DND-41 (cell line): ENCODE results near the gene SMG6.

Source experiments
- ATAC-seq: fragments of 200-7000 bp; cut with Tn5 transposase; 3 replicates; pipeline ENCODE4 v1.9.1; 2021; ENCODE audit warnings: low read depth; ENCODE audit not compliant: insufficient read depth
- DNase-seq: peaks from one replicate; pipeline ENCODE4 v3.0.0-alpha.2; 2020
- H2AFZ ChIP-seq: 2 replicates; pipeline ENCODE4 v1.6.0; 2012; ENCODE audit warnings: low read depth, low read length
- H3K27ac ChIP-seq: 2 replicates; pipeline ENCODE4 v1.5.1; 2012; ENCODE audit warnings: low read length, inconsistent platforms
- H3K27me3 ChIP-seq: fragments of 200-600 bp; sonication (generic); 2 replicates; pipeline ENCODE4 v1.6.0; 2012; ENCODE audit warnings: low read length, mild to moderate bottlenecking, inconsistent platforms; ENCODE audit not compliant: insufficient read depth, poor library complexity
- H3K36me3 ChIP-seq: 2 replicates; pipeline ENCODE4 v1.5.1; 2012; ENCODE audit warnings: low read length, inconsistent platforms; ENCODE audit not compliant: insufficient read depth
- H3K4me1 ChIP-seq: 2 replicates; pipeline ENCODE4 v1.5.1; 2012; ENCODE audit warnings: mild to moderate bottlenecking, low read length; ENCODE audit not compliant: insufficient read depth
- H3K4me2 ChIP-seq: 2 replicates; pipeline ENCODE4 v1.6.0; 2012; ENCODE audit warnings: mild to moderate bottlenecking, moderate library complexity, low read length, inconsistent platforms; ENCODE audit not compliant: insufficient read depth
- H3K4me3 ChIP-seq, 2 experiments: fragments of 200-600 bp in 1 of 2; shearing (Covaris generic) in 1 of 2; 2 replicates each; pipeline ENCODE4 v1.5.1; 2012 to 2016; ENCODE audit warnings: inconsistent platforms in 2 of 2, low read length in 2 of 2, mild to moderate bottlenecking in 2 of 2, low read depth in 1 of 2, moderate library complexity in 1 of 2
- H3K79me2 ChIP-seq: 2 replicates; pipeline ENCODE4 v1.6.0; 2012; ENCODE audit warnings: low read length, inconsistent platforms; ENCODE audit not compliant: insufficient read depth
- H3K9ac ChIP-seq: 2 replicates; pipeline ENCODE4 v1.6.0; 2012; ENCODE audit warnings: low read depth, mild to moderate bottlenecking, inconsistent platforms, low read length, moderate library complexity
- H3K9me3 ChIP-seq: 2 replicates; pipeline ENCODE4 v1.5.1; 2012; ENCODE audit warnings: low read length, moderate library complexity, mild to moderate bottlenecking, inconsistent platforms; ENCODE audit not compliant: insufficient read depth, severe bottlenecking
- H4K20me1 ChIP-seq: 2 replicates; pipeline ENCODE4 v1.6.0; 2012; ENCODE audit warnings: low read length; ENCODE audit not compliant: insufficient read depth
- EZH2 ChIP-seq: IDR thresholded peaks from 3 replicates; pipeline ENCODE4 v1.6.1; 2012; ENCODE audit warnings: borderline replicate concordance, low read depth, mild to moderate bottlenecking, moderate library complexity, low read length, inconsistent platforms; ENCODE audit not compliant: severe bottlenecking
- TF ChIP-seq, protein P1 (sequence below): IDR thresholded peaks from 2 replicates; pipeline ENCODE4 v1.5.1; 2012; ENCODE audit warnings: borderline replicate concordance, low read length, moderate library complexity, mild to moderate bottlenecking; ENCODE audit not compliant: poor library complexity, severe bottlenecking; ENCODE audit errors: extremely low read depth

SMG6 gene

DNA sequence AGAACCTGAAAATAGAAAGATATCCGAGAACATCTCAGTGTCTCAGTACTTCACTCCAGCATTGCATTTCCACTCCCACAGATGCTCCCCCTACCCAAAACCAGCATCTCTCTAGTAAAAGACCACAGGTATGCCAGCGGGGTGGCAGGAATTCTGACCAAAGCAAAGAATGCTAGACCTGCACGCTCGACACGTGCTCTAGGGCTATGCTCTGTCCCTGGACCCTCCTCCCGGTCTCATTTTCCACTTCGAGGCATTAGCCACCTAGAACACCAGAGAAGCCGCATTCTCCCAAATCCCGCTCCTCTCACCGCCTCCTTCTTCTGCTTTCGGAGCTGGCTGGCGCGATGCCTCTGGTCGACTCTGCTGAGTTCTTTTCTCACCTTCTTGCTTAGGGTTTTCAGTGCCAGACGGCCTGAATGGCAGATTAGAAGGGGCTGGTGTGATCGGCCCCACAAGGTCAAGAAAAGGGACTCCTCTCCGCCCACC is 32.2 kb upstream of the SMG6 start:
- Histone ChIP-seq H4K20me1 (peaks cover 20% of the 10 kb centered on the region; the same call in 1 of the 2 replicates), H3K36me3 (peaks cover 51% of the 10 kb centered on the region), H3K27ac (peak overlapping the region; percentile 78), H3K9me3 (no peaks in the 10 kb centered on the region), H3K4me3 (peak overlapping the region; percentile 91 to 94), H3K4me2 (peak overlapping the region; percentile 95), H3K9ac (peak overlapping the region; percentile 90), H2AFZ (peak overlapping the region; percentile 87), H3K27me3 (no peaks in the 10 kb centered on the region), H3K4me1 (peaks cover 47% of the 10 kb centered on the region), H3K79me2 (peaks cover 73% of the 10 kb centered on the region)
- ATAC-seq (no peak), DNase-seq (no peak)
- TF ChIP-seq, protein P1, sequence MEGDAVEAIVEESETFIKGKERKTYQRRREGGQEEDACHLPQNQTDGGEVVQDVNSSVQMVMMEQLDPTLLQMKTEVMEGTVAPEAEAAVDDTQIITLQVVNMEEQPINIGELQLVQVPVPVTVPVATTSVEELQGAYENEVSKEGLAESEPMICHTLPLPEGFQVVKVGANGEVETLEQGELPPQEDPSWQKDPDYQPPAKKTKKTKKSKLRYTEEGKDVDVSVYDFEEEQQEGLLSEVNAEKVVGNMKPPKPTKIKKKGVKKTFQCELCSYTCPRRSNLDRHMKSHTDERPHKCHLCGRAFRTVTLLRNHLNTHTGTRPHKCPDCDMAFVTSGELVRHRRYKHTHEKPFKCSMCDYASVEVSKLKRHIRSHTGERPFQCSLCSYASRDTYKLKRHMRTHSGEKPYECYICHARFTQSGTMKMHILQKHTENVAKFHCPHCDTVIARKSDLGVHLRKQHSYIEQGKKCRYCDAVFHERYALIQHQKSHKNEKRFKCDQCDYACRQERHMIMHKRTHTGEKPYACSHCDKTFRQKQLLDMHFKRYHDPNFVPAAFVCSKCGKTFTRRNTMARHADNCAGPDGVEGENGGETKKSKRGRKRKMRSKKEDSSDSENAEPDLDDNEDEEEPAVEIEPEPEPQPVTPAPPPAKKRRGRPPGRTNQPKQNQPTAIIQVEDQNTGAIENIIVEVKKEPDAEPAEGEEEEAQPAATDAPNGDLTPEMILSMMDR = no peak
- TF ChIP-seq EZH2 = no peak

DNA sequence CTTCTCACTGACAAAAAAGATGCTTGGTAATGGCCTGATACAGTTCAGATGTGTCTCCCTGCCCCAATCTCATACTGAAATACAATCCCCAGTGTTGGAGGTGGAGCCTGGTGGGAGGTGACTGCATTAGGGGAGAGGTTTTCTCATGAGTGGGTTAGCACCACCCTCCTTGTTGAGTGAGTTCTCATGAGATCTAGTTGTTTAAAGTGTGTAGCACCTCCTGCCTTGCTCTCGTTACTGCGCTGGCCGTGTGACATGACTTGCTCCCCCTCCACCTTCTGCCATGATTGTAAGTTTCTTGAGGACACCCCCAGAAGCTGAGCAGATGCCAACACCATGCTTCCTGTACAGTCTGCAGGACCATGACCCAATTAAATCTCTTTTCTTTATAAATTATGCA is 27.7 kb upstream of the SMG6 start:
- H4K20me1 ChIP-seq = peaks cover 21% of the 10 kb centered on the region; the same call in 1 of the 2 replicates
- no peak overlapping the region for H3K4me3 ChIP-seq
- DNase-seq = no peak
- H3K27ac ChIP-seq = no peak overlapping the region
- H2AFZ ChIP-seq = no peak overlapping the region
- no peaks in the 10 kb centered on the region for H3K9me3 ChIP-seq
- peaks cover 80% of the 10 kb centered on the region for H3K79me2 ChIP-seq
- H3K4me2 ChIP-seq = no peak overlapping the region
- H3K9ac ChIP-seq = no peak overlapping the region
- H3K4me1 ChIP-seq = peaks cover 27% of the 10 kb centered on the region
- TF ChIP-seq EZH2 = no peak
- TF ChIP-seq, protein P1 = no peak
- no peaks in the 10 kb centered on the region for H3K27me3 ChIP-seq
- ATAC-seq = no peak
- peaks cover 91% of the 10 kb centered on the region for H3K36me3 ChIP-seq

- no peak overlapping the region for H3K4me2 ChIP-seq
- no peaks in the 10 kb centered on the region for H3K4me1 ChIP-seq
- TF ChIP-seq, protein P1 = no peak
- TF ChIP-seq EZH2 = no peak
- H3K9me3 ChIP-seq = no peaks in the 10 kb centered on the region
- H3K27ac ChIP-seq = no peak overlapping the region
- DNase-seq (no peak), ATAC-seq (no peak)
- H4K20me1 ChIP-seq = peaks cover 10% of the 10 kb centered on the region; the same call in 1 of the 2 replicates
- H3K9ac ChIP-seq = no peak overlapping the region
- H3K79me2 ChIP-seq = peaks cover 14% of the 10 kb centered on the region
- no peak overlapping the region for H2AFZ ChIP-seq
- no peaks in the 10 kb centered on the region for H3K27me3 ChIP-seq
- peaks cover 68% of the 10 kb centered on the region for H3K36me3 ChIP-seq
- no peak overlapping the region for H3K4me3 ChIP-seq
These were observed 20.2 kb upstream of the SMG6 start for GRCh38 chr17:2323629-2324314.
